ENCODE data around the gene CREG1.

DNA sequence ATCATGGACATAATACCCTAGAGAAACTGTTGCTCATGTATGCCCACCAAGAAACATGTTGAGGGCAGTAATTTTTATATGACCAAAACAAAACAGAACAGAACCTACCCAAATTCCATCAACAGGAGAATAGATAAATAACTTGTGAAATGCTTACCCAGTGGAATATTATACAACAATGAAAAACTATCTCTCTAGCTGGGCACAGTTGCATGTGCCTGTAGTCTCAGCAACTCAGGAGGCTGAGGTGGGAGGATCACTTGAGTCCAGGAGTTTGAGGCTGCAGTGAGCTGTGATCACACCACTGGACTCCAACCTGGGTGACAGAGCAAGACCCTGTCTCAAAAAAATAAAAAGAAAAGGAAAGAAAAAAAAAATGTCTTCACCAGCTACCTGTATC is 38.9 kb upstream of the CREG1 start:
- TF ChIP-seq EZH2 (IDR thresholded peaks at IDR 0.05) (no peak), POLR2AphosphoS5 (IDR thresholded peaks at IDR 0.05; ENCODE audit: borderline replicate concordance, low read depth, low read length) (no peak)

Measured in SK-N-MC (cell line).